GM12873 (cell line): ENCODE measurements around the gene TEX13A.

ENCODE experiments used
- CTCF ChIP-seq: IDR thresholded peaks from 2 replicates; pipeline ENCODE4 v1.5.1; 2012; ENCODE audit warnings: low read depth, mild to moderate bottlenecking, moderate library complexity, low read length, control low read depth; ENCODE audit not compliant: insufficient read depth; ENCODE audit errors: missing control alignments

The TEX13A gene

DNA sequence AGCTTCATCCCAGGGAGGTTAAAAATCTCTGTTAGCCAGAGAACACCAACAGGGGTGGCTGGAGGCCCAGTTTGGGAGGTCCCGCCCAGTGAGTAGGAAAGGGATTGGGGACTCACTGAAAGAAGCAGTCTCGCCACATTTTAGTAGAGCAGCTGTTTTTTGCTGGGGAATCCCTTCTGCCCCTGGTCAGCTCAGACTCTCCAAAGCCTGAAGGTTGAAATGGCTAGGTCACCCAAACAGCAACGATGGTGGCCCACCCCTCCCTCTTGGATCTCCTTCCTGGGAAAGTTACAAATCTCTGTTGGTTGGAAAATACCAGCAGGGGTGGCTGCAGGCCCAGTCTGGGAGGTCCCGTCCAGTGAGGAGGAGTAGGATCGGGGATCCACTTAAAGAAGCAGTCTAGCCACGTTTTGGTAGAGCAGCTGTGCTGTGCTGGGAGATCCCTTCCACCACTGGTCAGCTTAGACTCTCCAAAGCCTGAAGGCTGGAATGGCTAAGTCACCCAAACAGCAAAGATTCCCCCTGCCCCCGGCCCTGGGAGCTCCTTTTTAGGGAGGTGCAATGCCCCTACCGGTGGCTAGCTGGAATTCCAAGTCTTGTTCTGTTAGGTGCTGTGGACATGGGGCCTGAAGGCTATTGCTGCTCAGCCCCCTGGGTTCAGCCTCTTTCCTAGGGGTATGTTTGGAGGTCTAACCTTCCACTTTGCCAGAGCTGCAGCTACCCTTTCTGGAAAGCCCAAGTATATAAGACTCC lies 40.0 kb upstream of the TEX13A start:
- no peak for TF ChIP-seq CTCF

DNA sequence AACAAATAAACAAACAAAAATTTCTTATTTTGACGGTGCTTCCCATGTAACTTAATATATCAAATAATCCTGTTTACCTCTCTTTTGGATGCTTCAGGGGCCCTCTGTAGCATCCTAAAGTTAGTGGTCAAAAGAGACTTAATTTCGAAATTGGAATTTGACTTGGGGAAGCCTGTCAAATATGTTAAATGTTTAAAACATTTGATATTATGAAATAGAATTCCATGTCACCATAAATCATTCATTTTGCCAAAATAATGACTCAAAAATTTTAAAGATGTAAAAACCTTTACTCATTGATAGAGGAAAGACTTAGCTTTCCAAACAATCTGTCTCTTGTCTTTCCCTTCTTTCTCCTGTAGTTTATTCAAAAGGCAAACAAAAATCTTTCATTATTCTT lies 20.6 kb upstream of the TEX13A start:
- TF ChIP-seq CTCF, result no peak

- no peak for TF ChIP-seq CTCF
These were observed 8.7 kb upstream of the TEX13A start for GRCh38 chrX:105229146-105229545.

- no peak for TF ChIP-seq CTCF
These were observed 8.1 kb upstream of the TEX13A start for GRCh38 chrX:105228602-105229001.

DNA sequence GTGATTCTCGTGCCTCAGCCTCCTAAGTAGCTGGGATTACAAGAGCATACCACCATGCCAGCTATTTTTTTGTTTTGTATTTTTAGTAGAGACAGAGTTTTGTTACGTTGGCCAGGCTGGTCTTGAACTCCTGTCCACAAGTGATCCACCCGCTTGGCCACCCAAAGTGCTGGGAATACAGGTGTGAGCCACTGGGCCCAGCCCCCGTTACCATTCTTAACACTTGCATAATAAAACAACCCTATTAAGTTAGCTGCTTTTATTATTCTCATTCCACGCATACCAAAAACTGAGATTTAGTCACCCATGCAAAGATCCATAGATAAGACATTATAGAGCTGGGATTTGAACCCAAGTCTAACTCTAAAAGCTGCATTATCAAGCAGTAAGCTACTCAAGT lies 6.0 kb upstream of the TEX13A start:
- no peak for TF ChIP-seq CTCF

- no peak for TF ChIP-seq CTCF
These were observed 880 bp upstream of the TEX13A start for GRCh38 chrX:105221374-105221773.

- TF ChIP-seq CTCF, result no peak
These were observed 766 bp downstream of the TEX13A start for GRCh38 chrX:105219454-105220401.
